GM21515 (cell line): ENCODE data around the gene TRIP11.

Source experiments
- ATAC-seq: cut with Tn5 transposase; IDR thresholded peaks from one replicate; pipeline ENCODE4 v1.9.1; 2021; ENCODE audit not compliant: unreplicated experiment

The TRIP11 gene

DNA sequence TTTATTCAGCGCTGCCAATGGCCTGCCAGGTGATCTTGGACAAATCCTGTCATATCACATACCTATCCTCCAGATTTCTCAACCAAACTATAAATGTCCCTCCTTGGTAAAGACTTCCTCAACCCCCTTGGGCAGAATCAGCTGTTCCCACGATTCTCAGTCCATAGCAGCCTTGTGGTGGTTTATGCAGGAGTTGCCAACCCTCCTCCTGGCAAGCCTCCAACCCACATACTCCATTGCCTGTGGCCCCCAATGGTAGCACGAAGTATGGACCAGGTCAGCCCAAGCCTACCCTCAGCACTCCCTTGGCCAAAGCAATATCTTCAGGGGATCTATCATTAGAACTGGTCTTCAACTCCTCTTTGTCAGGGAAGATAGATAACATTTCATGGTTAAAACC lies 119.3 kb downstream of the TRIP11 start:
- no peak for ATAC-seq

DNA sequence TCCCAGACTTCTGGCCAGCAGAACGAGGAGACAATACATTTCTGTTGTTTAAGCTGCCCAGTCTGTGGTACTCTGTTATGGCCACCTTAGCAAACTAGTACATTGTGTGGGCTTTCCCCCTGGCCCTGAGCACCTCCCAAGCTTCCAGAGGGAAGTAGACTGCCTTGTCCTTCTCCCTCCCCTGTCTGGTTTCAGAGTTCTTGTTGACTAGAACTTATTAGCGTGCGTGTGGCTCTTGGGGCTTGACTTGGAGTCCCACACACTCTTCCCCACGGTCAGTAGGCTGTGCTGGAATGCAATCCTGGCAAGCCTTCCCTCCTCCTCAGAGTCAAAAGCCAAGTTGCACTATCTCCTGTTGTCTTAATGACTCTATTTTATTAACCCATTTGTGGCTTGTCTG lies 120.0 kb downstream of the TRIP11 start:
- no peak for ATAC-seq

DNA sequence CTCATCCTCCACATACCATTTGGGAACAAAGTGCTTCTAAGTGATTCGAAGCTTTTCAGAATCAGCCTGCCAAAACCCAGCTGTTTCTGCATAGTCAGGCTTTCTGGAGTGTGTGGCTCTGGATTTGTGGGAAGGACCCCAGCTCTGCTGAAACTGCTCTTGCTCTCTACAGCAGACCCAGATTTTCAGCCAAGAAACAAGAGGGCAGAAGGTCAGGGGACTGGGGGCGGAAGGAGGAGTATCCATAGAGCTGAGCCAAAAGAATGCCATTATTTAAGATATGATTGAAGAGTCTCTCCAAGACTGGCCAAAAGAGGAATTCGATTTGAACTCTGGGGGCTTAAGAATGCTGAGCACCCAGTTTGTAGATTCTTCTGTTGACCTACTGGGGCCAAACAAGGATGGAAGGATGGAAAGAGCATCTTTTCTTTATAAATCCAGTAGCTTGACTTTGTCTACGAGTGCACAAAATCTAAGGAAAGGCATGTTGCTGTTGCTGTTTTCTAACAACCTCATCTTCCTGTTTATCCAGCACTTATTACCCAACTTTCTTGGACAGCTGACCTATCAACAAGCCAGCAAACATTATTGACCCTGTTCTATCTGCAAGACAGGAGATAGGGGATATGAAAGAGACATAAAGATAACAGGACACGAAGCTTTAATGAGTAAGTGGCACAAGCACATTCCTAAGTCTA lies 121.5 kb downstream of the TRIP11 start:
- ATAC-seq = no peak
